Heart left ventricle (tissue), 16 donors: ENCODE results near the gene PTPN21. TPM values are rescaled to one million over a fixed set of nuclear protein-coding genes. Genes with fewer than 3 reads are reported as not detected.

Experiments
- ATAC-seq, 4 donors: fragments of 200-7000 bp; cut with Tn5 transposase; one replicate each; pipeline ENCODE4 v1.9.1; 2020 to 2022; ENCODE audit warnings: moderate library complexity in 4 of 4, mild to moderate bottlenecking in 3 of 4, moderate number of reproducible peaks in 1 of 4
- DNase-seq, 5 donors: peaks; one replicate each; pipeline ENCODE4 v3.0.0-alpha.2; 2020
- H3K27ac ChIP-seq, 12 donors: fragments of 200-600 bp; sonication (generic) in 4 of 12; one replicate each; pipeline versions ENCODE4 v1.5.0 to v1.8.0; 2016 to 2022; ENCODE audit warnings: mild to moderate bottlenecking in 2 of 12
- H3K27me3 ChIP-seq, 9 donors: fragments of 200-600 bp; sonication (generic) in 2 of 9; one replicate each; pipeline versions ENCODE4 v1.5.1 to v1.8.0; 2016 to 2022; ENCODE audit warnings: mild to moderate bottlenecking in 3 of 9
- H3K36me3 ChIP-seq, 9 donors: fragments of 200-600 bp; sonication (generic) in 2 of 9; one replicate each; pipeline versions ENCODE4 v1.5.0 to v1.8.0; 2018 to 2022; ENCODE audit warnings: mild to moderate bottlenecking in 2 of 9
- H3K4me1 ChIP-seq, 12 donors: fragments of 200-600 bp; sonication (generic) in 4 of 12; one replicate each; pipeline versions ENCODE4 v1.5.0 to v1.8.0; 2016 to 2022; ENCODE audit warnings: mild to moderate bottlenecking in 3 of 12
- H3K4me3 ChIP-seq, 12 donors: fragments of 200-600 bp; sonication (generic) in 4 of 12; one replicate each; pipeline versions ENCODE4 v1.5.0 to v1.8.0; 2017 to 2022; ENCODE audit warnings: mild to moderate bottlenecking in 9 of 12, moderate library complexity in 4 of 12
- H3K9me3 ChIP-seq, 12 donors: fragments of 200-600 bp; sonication (generic) in 4 of 12; one replicate each; pipeline versions ENCODE4 v1.5.0 to v1.8.0; 2016 to 2022; ENCODE audit warnings: mild to moderate bottlenecking in 1 of 12
- POLR2A ChIP-seq, 2 donors: fragments of 450-650 bp; IDR thresholded peaks; one replicate each; pipeline ENCODE4 v1.6.1; 2017; ENCODE audit warnings: antibody characterized with exemption in 2 of 2, mild to moderate bottlenecking in 2 of 2, moderate library complexity in 2 of 2
- WGBS, 4 donors: extraction: QIAGEN DNeasy Blood & Tissue Kit in 2 of 4; methylation state at CpG; one replicate each; pipeline versions ENCODE4 v1.1.5 to v1.1.7; 2013 to 2018; 5-methylcytosine and 5-hydroxymethylcytosine counted together
- intact Hi-C, 10 donors: fragments of 100-400 bp; cut with DNase I; formaldehyde crosslinking; loops; one replicate each; pipeline versions ENCODE4 v1.11.1 to v1.14.2; 2022
- polyA plus RNA-seq, 2 donors: library from polyadenylated mRNA; stranded (reverse); fragments of 200-250 nt; gene quantifications; one replicate each; pipeline ENCODE4 v1.2.3, GENCODE V29; 2013
- total RNA-seq, 9 donors: library from RNA; depleted of rRNA in 2 of 9; stranded (reverse); fragments of >200 nt in 2 of 9; fragmentation: NEBNext Ultra II Directional in 3 of 9; extraction: Animal tissue kit (Norgen Biotek cat#: 25700) in 3 of 9; gene quantifications; one replicate each; pipeline versions ENCODE4 v1.1.0 to v1.2.4, GENCODE V29; 2016 to 2023
- TF ChIP-seq, protein P1 (sequence below), 12 donors: fragments of 200-600 bp; sonication (generic) in 4 of 12; IDR thresholded peaks; one replicate each; pipeline versions ENCODE4 v1.5.0 to v1.8.0; 2018 to 2022; ENCODE audit warnings: antibody characterized with exemption in 12 of 12, mild to moderate bottlenecking in 5 of 12
- donor health status: ischemic (EF 13 %, LVEDD 7.1; RV severe dilation, severe dysfunction).
- donor health status: healthy with polysubstance abuse.
- donor health status: DM: no; HTN: yes; CAD: no.
- donor health status: DM: no; HTN: no; CAD: no.
- donor health status: ischemic (EF 25% LVEDD 6.9; RV normal size, moderate dysfunction).
- donor health status: ischemic (EF 25% LVEDD 5.7; RV mildly dilated, moderate dysfunction).
- donor health status: healthy.
- donor health status: DM: yes; HTN: yes; CAD: no.
- donor health status: ischemic (EF 35%, LVEDD 5.7; RV mildly dilated, moderate dysfunction).
- donor health status: nonischemic (EF 11% LVEDD 7.7; RV severe dilation, severe dysfunction).
- donor health status: DM: yes; HTN: yes; CAD: no.
- donor health status: PGD.
- donor health status: ischemic (EF 29% LVEDD 5.4; RV normal size, mild dysfunction).
- donor health status: nonischemic (EF 23%, LVEDD 6.1; RV moderate dilation, normal function).

The PTPN21 gene
- total and polyA plus RNA-seq, 11 donors, result 9.4 to 68.3 (median 24.8) TPM

GRCh38 chr14:88516861-88517357, 37.9 kb downstream of the PTPN21 start:
- TF ChIP-seq, protein P1, sequence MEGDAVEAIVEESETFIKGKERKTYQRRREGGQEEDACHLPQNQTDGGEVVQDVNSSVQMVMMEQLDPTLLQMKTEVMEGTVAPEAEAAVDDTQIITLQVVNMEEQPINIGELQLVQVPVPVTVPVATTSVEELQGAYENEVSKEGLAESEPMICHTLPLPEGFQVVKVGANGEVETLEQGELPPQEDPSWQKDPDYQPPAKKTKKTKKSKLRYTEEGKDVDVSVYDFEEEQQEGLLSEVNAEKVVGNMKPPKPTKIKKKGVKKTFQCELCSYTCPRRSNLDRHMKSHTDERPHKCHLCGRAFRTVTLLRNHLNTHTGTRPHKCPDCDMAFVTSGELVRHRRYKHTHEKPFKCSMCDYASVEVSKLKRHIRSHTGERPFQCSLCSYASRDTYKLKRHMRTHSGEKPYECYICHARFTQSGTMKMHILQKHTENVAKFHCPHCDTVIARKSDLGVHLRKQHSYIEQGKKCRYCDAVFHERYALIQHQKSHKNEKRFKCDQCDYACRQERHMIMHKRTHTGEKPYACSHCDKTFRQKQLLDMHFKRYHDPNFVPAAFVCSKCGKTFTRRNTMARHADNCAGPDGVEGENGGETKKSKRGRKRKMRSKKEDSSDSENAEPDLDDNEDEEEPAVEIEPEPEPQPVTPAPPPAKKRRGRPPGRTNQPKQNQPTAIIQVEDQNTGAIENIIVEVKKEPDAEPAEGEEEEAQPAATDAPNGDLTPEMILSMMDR (IDR thresholded peaks at IDR 0.05), result no peak
- no peak for TF ChIP-seq POLR2A (IDR thresholded peaks at IDR 0.05)
- ATAC-seq, result no peak
- no peak for DNase-seq
- peak overlapping the region in 1 of 12 donors; percentile 6 for H3K4me3 ChIP-seq
- intact Hi-C loops, result no loop called here
- WGBS, 4 donors, result 59 to 70% (median 62%) methylated on average over 7 of the region's 7 CpGs
- H3K27me3 ChIP-seq, result no peaks in the 10 kb centered on the region
- no peaks in the 10 kb centered on the region for H3K9me3 ChIP-seq
- peaks cover 0 to 28% (median 8%) of the 10 kb centered on the region in 12 donors for H3K4me1 ChIP-seq
- peaks cover 0 to 48% (median 7%) of the 10 kb centered on the region in 9 donors for H3K36me3 ChIP-seq
- peak overlapping the region in 4 of 12 donors; percentile 0 to 37 (median 14) for H3K27ac ChIP-seq

DNA sequence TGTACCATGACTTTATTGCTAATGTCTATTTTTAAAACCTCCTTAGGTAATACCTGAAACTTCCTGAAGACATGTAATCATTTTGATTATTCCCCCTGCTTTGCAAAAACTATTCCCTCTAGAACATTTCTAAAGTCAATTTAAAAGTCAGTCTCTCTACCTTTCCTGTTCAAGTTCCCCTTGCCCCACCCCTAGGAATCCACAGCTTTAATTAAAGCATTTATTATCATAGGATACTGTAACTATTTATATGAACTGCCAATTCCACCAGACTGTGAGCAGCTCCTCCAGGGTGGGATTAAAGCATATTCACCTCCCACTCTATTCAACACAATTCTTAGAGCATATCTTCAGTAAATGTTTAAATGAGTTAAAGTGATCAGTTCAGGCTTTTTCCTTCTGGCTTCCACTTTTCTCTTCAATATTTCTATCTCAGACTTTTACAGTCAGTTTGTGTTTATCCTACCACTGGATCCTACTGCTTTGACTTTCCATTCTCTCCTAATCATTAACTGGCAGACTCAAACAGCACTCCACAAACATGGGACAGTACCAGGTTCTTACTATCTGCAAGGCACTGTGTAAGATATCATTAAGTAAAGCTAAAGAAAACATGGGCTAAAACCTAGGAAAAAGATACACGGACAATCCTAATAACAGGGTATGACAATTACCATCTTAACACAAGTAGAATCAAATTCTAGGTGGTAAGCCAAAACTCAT, 39.1 kb downstream of the PTPN21 start:
- 56 to 74% (median 68%) methylated on average over 1 of the region's 1 CpG for WGBS, 4 donors
- peak overlapping the region in 1 of 12 donors; percentile 5 for H3K27ac ChIP-seq

DNA sequence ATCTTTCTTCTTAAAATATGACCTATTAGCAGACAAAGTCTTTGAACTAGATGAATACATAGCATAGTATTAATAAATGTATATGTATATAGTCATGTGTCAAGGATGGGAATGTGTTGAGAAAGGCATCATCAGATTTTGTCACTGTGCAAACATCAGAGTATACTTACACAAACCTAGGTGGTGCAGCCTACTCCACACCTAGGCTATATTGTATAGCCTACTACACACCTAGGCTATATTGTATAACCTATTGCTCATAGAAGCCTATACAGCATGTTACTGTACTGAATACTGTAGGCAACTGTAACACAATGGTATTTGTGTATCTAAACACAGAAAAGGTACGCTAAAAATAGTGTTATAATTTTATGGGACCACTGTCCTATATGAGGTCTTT, 47.6 kb downstream of the PTPN21 start:
- Histone ChIP-seq H3K27ac (no peak overlapping the region), H3K36me3 (peaks cover 0 to 79% (median 30%) of the 10 kb centered on the region in 9 donors), H3K27me3 (no peaks in the 10 kb centered on the region), H3K4me1 (peaks cover 0 to 5% (median 0%) of the 10 kb centered on the region in 12 donors), H3K4me3 (no peak overlapping the region), H3K9me3 (no peaks in the 10 kb centered on the region)
- DNase-seq, result no peak
- 89 to 97% (median 96%) methylated on average over 1 of the region's 1 CpG for WGBS, 4 donors
- no peak for ATAC-seq
- intact Hi-C loops, result no loop called here
- TF ChIP-seq, protein P1 (IDR thresholded peaks at IDR 0.05), result no peak
- no peak for TF ChIP-seq POLR2A (IDR thresholded peaks at IDR 0.05)

More for the DNA sequence above, 39.1 kb downstream of the PTPN21 start:
- intact Hi-C loops, result no loop called here
- TF ChIP-seq, protein P1 (IDR thresholded peaks at IDR 0.05), result no peak
- no peak for TF ChIP-seq POLR2A (IDR thresholded peaks at IDR 0.05)
- Histone ChIP-seq H3K36me3 (peaks cover 0 to 53% (median 7%) of the 10 kb centered on the region in 9 donors), H3K27me3 (no peaks in the 10 kb centered on the region), H3K4me3 (no peak overlapping the region), H3K9me3 (no peaks in the 10 kb centered on the region), H3K4me1 (peaks cover 0 to 28% (median 8%) of the 10 kb centered on the region in 12 donors)
- ATAC-seq (no peak), DNase-seq (no peak)

DNA sequence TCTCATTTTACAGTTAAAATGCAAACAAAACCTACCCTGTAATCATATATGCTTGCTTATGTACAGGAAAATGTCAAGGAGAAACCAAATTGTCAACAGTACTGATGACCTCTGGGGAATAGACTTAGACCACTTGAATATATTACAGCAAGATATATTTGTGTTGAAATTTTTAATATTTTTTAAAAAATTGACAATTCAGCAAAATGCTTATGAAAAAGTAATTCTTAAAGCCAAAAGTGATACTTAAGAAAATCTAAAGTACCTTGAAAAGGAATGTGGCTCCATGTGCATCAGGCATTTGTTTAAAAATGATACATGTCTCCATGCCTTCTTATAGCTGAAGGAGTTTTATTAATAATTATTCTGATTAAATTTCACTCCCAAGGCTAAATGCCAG, 49.2 kb downstream of the PTPN21 start:
- intact Hi-C loops, result no loop called here
- DNase-seq, result no peak

More for the DNA sequence above, 49.2 kb downstream of the PTPN21 start:
- Histone ChIP-seq H3K4me3 (no peak overlapping the region), H3K27ac (no peak overlapping the region), H3K4me1 (peaks cover 0 to 5% (median 0%) of the 10 kb centered on the region in 12 donors), H3K27me3 (no peaks in the 10 kb centered on the region), H3K9me3 (no peaks in the 10 kb centered on the region), H3K36me3 (peaks cover 0 to 92% (median 36%) of the 10 kb centered on the region in 9 donors)
- TF ChIP-seq, protein P1 (IDR thresholded peaks at IDR 0.05), result no peak
- no peak for TF ChIP-seq POLR2A (IDR thresholded peaks at IDR 0.05)
- no peak for ATAC-seq
